GM12874 (cell line): ENCODE measurements around the gene MRTFA.

Experiments
- TF ChIP-seq, protein P1 (sequence below): IDR thresholded peaks from 2 replicates; pipeline ENCODE4 v1.5.1; 2011; ENCODE audit warnings: low read depth, mild to moderate bottlenecking, control low read depth, low read length, moderate library complexity; ENCODE audit not compliant: insufficient read depth

The MRTFA gene

DNA sequence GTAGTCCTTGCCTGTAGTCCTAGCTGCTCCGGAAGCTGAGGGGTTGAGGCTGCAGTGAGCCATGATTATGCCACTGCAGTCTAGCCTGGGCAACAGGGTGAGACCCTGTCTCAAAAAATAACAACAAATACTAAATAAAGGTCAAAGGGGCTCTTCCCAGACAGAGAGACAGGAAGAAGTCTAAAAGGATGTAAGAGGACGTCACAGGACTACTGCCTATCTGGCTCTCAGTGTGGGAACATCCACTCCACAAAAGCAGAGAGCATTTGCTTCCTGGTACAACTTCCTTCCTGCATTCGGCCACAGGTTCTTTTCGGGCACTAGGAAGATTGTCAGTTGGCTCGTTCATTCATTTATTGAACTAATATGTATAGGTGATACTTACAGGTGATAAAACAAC lies 155.5 kb downstream of the MRTFA start:
- TF ChIP-seq, protein P1, sequence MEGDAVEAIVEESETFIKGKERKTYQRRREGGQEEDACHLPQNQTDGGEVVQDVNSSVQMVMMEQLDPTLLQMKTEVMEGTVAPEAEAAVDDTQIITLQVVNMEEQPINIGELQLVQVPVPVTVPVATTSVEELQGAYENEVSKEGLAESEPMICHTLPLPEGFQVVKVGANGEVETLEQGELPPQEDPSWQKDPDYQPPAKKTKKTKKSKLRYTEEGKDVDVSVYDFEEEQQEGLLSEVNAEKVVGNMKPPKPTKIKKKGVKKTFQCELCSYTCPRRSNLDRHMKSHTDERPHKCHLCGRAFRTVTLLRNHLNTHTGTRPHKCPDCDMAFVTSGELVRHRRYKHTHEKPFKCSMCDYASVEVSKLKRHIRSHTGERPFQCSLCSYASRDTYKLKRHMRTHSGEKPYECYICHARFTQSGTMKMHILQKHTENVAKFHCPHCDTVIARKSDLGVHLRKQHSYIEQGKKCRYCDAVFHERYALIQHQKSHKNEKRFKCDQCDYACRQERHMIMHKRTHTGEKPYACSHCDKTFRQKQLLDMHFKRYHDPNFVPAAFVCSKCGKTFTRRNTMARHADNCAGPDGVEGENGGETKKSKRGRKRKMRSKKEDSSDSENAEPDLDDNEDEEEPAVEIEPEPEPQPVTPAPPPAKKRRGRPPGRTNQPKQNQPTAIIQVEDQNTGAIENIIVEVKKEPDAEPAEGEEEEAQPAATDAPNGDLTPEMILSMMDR: no peak

DNA sequence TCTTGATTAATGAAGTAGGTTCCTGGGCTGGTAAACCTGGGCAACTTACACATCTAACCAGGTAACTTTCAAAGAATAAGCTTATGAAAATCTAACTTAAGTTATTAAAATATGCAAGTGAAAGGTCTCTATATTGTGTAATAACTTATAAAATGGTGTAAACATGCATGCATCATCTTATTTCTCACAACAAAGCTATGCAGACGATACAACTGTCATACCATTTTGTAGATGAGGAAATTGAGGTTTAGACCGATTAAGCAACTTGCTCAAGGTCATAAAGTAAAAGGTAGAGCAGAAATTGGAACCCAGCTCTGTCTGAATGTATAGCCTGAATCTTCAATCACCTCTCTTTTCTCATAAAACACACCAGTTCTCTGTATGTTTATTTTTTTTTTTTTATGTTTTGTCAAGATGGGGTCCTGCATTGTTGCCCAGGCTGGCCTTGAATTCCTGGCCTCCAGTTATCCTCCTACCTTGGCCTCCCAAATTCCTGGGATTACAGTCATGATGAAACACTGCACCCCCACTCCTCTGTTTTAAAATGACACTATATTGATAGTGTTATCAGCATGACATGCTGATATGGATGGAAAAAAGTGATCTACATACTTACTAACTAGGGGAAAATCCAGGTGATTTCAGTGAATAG lies 156.5 kb downstream of the MRTFA start:
- TF ChIP-seq, protein P1: no peak

DNA sequence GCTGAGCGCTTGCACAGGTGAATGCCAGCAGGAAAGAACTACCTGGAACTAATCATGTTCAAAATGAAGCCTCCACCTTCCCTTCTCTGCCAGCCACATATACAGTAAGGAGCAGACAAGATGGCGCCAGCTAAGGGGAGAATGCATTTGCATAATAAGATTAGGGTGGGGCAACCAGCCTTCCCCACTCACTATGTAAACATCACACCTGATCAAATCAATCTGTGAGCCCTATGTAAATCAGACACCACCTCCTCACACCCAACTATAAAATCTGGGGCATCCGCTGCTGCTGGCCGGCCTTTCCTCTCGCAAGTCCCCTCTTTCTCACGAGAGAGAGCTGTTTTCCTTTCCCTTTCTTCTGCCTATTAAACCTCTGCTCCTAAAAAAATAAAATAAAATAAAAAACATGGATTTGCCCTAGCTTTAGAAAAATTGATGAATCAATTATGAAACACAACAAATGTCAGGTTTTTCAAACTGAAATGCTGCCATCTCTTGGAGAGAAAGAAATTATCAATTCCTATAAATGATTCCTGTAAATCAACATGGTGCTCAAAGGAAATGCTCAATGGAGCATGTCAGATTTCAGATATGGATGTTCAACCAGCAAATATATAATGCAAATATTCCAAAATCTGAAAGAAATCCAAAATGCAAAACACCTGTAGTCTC lies 157.3 kb downstream of the MRTFA start:
- TF ChIP-seq, protein P1: no peak

DNA sequence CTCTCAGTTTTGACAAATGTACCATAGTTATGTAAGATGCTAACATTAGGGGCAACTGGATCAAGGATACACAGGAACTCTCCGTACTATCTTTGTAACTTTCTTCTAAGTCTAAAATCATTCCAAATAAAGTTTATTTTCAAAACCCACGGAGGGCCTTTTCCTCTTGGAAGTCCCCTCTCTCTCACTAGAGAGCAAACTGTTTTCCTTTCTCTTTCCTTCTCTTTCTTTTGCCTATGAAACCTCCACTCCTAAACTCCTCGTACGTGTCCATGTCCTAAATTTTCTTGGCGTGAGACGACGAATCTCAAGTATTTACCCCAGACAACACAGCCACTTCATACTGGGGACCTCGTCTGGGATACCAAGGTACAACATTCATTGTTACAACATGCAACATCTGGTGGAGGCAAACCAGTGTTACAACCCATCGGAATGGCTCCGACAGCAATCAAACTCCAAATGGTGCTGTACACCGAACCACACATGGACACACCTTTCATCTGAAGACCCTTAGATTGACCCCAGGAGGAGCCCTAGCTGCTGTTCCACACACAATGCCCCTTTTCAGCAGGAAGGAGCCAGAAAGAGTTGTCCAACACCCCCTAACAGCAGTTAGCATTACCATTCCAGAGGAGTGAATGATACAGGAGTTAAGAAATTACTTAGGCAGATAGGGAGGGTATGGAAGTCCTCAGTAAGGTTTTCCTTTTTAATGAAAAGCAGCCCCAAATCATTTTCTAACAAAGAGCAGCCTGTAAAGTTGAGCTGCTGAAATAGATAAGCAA lies 158.0 kb downstream of the MRTFA start:
- TF ChIP-seq, protein P1: no peak

DNA sequence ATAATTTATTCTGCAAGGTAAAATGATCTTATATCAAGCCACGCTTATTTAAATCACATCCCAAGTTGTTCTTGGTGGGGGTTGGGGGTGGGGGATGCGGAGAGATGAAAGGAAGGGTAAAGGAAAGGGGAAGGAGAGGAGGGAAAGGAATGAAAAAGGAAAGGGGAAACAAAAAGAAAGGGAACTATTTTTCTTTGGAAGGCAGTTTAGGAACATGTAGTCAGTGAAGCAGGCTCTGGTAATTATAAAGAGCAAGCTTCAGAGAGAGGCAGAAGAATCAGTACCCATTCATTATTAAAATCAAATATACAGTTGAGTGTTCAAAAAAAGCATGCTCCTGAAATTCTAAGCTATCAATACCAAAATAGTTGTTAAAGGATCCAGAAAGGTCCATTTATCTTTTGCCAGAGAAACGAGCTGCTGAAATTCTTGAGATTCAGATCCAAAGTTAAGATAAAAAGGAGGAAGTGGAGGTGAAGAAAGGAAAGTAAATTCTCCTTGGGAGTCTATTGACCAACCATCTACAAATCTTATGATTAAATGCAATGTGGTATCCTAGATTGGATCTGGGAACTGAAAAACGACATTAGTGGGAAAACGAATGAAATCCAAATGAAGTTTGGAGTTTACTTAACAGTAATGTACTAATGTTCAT lies 158.7 kb downstream of the MRTFA start:
- TF ChIP-seq, protein P1: no peak

DNA sequence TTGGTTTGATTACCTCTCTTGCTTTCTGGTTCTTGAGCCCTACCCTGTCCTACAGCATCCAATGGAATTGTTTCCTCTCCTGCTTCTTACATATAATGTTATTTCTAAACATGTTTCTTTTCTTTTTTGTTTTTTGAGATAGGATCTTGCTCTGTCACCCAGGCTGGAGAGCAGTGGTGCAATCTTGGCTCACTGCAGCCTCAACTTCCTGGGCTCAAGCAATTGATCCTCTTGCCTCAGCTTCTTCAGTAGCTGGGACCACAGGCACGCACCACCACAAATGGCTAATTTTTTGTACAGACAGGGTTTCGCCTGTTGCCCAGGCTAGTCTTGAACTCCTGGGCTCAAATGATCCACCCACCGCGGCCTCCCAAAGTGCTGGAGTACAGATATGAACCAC lies 160.2 kb downstream of the MRTFA start:
- TF ChIP-seq, protein P1: no peak

DNA sequence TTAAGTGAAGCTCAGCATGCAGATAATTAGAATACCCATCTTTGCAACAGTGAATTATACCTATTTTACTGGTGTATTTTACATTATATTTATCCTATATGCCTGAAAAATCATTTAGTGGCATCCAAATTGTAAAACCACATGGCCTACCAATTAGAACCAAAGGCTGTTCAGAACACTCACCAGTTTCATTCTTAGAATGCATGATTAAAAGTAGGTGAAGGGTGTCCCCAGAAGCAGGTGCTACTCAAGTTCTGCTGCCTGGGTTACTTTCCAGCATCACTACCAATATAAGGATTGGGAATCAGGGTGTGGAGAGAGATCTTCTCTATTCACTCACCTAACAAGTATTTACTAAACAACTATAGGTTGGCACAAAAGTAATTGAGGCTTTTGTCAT lies 162.8 kb downstream of the MRTFA start:
- TF ChIP-seq, protein P1: no peak
